ENCODE measurements around the gene MYH4. TPM values are rescaled to one million over a fixed set of nuclear protein-coding genes. Genes with fewer than 3 reads are reported as not detected.

MYH4 gene
- total RNA-seq, result not detected in 2 replicates

- H3K4me3 ChIP-seq (ENCODE audit: low read depth, low read length), result no peak within 1 kb of the TSS
- no peak for DNase-seq (ENCODE audit: low read depth)
- H3K27me3 ChIP-seq (ENCODE audit: control insufficient read depth, insufficient read depth, low read length), result no peaks in the 10 kb centered on the region
- no peak for TF ChIP-seq CTCF (IDR thresholded peaks at IDR 0.05; ENCODE audit: insufficient read depth, low read length, poor library complexity, severe bottlenecking)
- no peaks in the 10 kb centered on the region for H3K36me3 ChIP-seq (ENCODE audit: control insufficient read depth, insufficient read depth, low read length)
Measured at GRCh38 chr17:10469459-10469858, at the start of gene MYH4. MYH4 (minus strand) TSS chr17:10469559; CDS start chr17:10466745, 2,814 bp downstream.

- no peak for TF ChIP-seq CTCF (IDR thresholded peaks at IDR 0.05; ENCODE audit: insufficient read depth, low read length, poor library complexity, severe bottlenecking)
- no peak for DNase-seq (ENCODE audit: low read depth)
- Histone ChIP-seq H3K36me3 (ENCODE audit: control insufficient read depth, insufficient read depth, low read length) (no peaks in the 10 kb centered on the region), H3K4me3 (ENCODE audit: low read depth, low read length) (no peak within 1 kb of the TSS), H3K27me3 (ENCODE audit: control insufficient read depth, insufficient read depth, low read length) (no peaks in the 10 kb centered on the region)
Measured at GRCh38 chr17:10518271-10519037, 49.1 kb upstream of the MYH4 start, which contains the start of gene MYH1. MYH1 (minus strand) TSS chr17:10518542; CDS start chr17:10516642, 1,900 bp downstream.

- no peak for TF ChIP-seq CTCF (IDR thresholded peaks at IDR 0.05; ENCODE audit: insufficient read depth, low read length, poor library complexity, severe bottlenecking)
Measured at GRCh38 chr17:10516638-10517037, 47.3 kb upstream of the MYH4 start.

GRCh38 chr17:10516065-10516464 lies 46.7 kb upstream of the MYH4 start:
- no peak overlapping the region for H3K4me3 ChIP-seq (ENCODE audit: low read depth, low read length)
- DNase-seq (ENCODE audit: low read depth), result no peak
- H3K27me3 ChIP-seq (ENCODE audit: control insufficient read depth, insufficient read depth, low read length), result no peaks in the 10 kb centered on the region
- H3K36me3 ChIP-seq (ENCODE audit: control insufficient read depth, insufficient read depth, low read length), result no peaks in the 10 kb centered on the region
- no peak for TF ChIP-seq CTCF (IDR thresholded peaks at IDR 0.05; ENCODE audit: insufficient read depth, low read length, poor library complexity, severe bottlenecking)

More at GRCh38 chr17:10516638-10517037, 47.3 kb upstream of the MYH4 start:
- no peaks in the 10 kb centered on the region for H3K27me3 ChIP-seq (ENCODE audit: control insufficient read depth, insufficient read depth, low read length)
- no peak for DNase-seq (ENCODE audit: low read depth)
- no peaks in the 10 kb centered on the region for H3K36me3 ChIP-seq (ENCODE audit: control insufficient read depth, insufficient read depth, low read length)
- H3K4me3 ChIP-seq (ENCODE audit: low read depth, low read length), result no peak overlapping the region

GRCh38 chr17:10513299-10514067 lies 44.1 kb upstream of the MYH4 start:
- DNase-seq (ENCODE audit: low read depth), result no peak

More at GRCh38 chr17:10513299-10514067, 44.1 kb upstream of the MYH4 start:
- H3K27me3 ChIP-seq (ENCODE audit: control insufficient read depth, insufficient read depth, low read length), result no peaks in the 10 kb centered on the region
- TF ChIP-seq CTCF (IDR thresholded peaks at IDR 0.05; ENCODE audit: insufficient read depth, low read length, poor library complexity, severe bottlenecking), result no peak
- no peak overlapping the region for H3K4me3 ChIP-seq (ENCODE audit: low read depth, low read length)
- no peaks in the 10 kb centered on the region for H3K36me3 ChIP-seq (ENCODE audit: control insufficient read depth, insufficient read depth, low read length)

Measured in kidney epithelial cell (primary cell).